ENCODE results near the gene APH1A. TPM values are rescaled to one million over a fixed set of nuclear protein-coding genes. Genes with fewer than 3 reads are reported as not detected.

APH1A gene
- total and polyA plus RNA-seq, 10 of the 15 experiments (the other 5 are each of a cell fraction or from before 2014, with no cell fraction given) = 6.7 to 130 (median 87.7) TPM

DNA sequence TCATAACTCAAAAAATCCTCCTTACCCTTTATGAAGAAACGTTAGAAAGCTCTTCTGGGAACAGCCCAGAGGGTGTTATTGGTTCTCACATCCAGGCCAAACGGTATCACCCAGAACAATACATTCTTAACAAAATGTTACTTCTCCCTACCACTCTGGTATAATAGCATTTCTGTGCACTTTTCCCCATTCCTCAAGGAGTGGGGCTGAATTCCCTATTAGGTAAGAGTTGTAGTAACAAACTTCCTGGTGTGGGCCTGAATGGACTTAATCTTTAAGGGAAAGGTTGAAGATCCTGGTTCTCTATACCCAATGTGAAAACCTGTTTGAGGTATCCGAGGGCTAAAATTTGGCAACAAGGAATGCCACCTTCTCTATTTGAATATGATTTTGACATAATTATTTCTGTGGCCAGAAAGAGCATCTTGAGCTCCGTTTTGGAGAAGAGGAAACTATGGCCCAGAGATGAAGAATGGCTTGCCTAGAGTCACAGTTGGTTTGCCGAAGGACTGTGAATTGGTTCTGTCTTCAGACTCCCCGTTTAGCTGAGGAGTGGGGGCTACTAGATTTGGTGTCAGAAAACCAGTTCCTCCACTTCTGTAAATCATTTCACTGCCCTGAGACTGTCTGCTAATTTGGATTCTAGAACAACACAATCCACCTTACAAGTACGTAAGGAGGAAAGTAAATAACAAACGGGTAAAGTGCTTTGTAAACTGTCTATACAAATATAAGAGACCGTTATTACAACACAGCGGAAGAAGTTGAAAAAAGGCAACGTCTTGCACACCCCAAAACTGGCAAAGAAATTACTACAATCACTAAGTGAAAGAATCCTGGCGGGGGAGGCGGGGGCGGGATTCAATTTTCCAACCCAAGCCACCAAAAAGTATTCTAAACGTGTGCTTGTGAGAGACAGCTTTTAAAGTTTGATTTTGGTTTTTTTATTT lies 35.2 kb downstream of the APH1A start:
- H3K79me2 ChIP-seq (ENCODE audit: control insufficient read depth, insufficient read depth, low read length) = peaks cover 57% of the 10 kb centered on the region
- TF ChIP-seq BHLHE40 (IDR thresholded peaks at IDR 0.05; ENCODE audit: borderline replicate concordance in 1 of 2, low read depth in 2 of 2, low read length in 1 of 2) = 0 out of 4 replicates have a peak, but pooled peaks of 1 of the 2 experiments have one; percentile 14
- TF ChIP-seq, protein P1, sequence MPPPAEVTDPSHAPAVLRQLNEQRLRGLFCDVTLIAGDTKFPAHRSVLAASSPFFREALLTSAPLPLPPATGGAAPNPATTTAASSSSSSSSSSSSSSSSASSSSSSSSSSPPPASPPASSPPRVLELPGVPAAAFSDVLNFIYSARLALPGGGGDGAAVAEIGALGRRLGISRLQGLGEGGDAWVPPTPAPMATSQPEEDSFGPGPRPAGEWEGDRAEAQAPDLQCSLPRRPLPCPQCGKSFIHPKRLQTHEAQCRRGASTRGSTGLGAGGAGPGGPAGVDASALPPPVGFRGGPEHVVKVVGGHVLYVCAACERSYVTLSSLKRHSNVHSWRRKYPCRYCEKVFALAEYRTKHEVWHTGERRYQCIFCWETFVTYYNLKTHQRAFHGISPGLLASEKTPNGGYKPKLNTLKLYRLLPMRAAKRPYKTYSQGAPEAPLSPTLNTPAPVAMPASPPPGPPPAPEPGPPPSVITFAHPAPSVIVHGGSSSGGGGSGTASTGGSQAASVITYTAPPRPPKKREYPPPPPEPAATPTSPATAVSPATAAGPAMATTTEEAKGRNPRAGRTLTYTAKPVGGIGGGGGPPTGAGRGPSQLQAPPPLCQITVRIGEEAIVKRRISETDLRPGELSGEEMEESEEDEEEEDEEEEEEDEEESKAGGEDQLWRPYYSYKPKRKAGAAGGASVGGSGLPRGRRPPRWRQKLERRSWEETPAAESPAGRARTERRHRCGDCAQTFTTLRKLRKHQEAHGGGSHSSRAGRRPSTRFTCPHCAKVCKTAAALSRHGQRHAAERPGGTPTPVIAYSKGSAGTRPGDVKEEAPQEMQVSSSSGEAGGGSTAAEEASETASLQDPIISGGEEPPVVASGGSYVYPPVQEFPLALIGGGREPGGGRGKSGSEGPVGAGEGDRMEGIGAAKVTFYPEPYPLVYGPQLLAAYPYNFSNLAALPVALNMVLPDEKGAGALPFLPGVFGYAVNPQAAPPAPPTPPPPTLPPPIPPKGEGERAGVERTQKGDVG (CRISPR knock-in tag; IDR thresholded peaks at IDR 0.05) = no peak
- TF ChIP-seq FOS (IDR thresholded peaks at IDR 0.05; ENCODE audit: borderline replicate concordance, extremely low read depth, insufficient read length) = no peak
- TF ChIP-seq, protein P2, sequence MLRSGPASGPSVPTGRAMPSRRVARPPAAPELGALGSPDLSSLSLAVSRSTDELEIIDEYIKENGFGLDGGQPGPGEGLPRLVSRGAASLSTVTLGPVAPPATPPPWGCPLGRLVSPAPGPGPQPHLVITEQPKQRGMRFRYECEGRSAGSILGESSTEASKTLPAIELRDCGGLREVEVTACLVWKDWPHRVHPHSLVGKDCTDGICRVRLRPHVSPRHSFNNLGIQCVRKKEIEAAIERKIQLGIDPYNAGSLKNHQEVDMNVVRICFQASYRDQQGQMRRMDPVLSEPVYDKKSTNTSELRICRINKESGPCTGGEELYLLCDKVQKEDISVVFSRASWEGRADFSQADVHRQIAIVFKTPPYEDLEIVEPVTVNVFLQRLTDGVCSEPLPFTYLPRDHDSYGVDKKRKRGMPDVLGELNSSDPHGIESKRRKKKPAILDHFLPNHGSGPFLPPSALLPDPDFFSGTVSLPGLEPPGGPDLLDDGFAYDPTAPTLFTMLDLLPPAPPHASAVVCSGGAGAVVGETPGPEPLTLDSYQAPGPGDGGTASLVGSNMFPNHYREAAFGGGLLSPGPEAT (IDR thresholded peaks at IDR 0.05; ENCODE audit: low read depth) = no peak
- TF ChIP-seq, protein P3, sequence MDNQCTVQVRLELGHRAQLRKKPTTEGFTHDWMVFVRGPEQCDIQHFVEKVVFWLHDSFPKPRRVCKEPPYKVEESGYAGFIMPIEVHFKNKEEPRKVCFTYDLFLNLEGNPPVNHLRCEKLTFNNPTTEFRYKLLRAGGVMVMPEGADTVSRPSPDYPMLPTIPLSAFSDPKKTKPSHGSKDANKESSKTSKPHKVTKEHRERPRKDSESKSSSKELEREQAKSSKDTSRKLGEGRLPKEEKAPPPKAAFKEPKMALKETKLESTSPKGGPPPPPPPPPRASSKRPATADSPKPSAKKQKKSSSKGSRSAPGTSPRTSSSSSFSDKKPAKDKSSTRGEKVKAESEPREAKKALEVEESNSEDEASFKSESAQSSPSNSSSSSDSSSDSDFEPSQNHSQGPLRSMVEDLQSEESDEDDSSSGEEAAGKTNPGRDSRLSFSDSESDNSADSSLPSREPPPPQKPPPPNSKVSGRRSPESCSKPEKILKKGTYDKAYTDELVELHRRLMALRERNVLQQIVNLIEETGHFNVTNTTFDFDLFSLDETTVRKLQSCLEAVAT (IDR thresholded peaks at IDR 0.05) = no peak
- no peak for TF ChIP-seq RELA (IDR thresholded peaks at IDR 0.05; ENCODE audit: borderline replicate concordance, partially characterized antibody)
- TF ChIP-seq, protein P4, sequence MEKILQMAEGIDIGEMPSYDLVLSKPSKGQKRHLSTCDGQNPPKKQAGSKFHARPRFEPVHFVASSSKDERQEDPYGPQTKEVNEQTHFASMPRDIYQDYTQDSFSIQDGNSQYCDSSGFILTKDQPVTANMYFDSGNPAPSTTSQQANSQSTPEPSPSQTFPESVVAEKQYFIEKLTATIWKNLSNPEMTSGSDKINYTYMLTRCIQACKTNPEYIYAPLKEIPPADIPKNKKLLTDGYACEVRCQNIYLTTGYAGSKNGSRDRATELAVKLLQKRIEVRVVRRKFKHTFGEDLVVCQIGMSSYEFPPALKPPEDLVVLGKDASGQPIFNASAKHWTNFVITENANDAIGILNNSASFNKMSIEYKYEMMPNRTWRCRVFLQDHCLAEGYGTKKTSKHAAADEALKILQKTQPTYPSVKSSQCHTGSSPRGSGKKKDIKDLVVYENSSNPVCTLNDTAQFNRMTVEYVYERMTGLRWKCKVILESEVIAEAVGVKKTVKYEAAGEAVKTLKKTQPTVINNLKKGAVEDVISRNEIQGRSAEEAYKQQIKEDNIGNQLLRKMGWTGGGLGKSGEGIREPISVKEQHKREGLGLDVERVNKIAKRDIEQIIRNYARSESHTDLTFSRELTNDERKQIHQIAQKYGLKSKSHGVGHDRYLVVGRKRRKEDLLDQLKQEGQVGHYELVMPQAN (conservative IDR thresholded peaks at IDR 0.05) = 0 out of 2 replicates have a peak, but pooled peaks have one; percentile 19
- no peak for TF ChIP-seq NFYB (IDR thresholded peaks at IDR 0.05; ENCODE audit: insufficient read depth, low read depth, low read length)
- TF ChIP-seq NR2C1 (IDR thresholded peaks at IDR 0.05) = no peak
- no peak for TF ChIP-seq PML (IDR thresholded peaks at IDR 0.05; ENCODE audit: low read length)
- TF ChIP-seq CHD1 (IDR thresholded peaks at IDR 0.05; ENCODE audit: low read depth, low read length) = no peak

More for the DNA sequence above, 35.2 kb downstream of the APH1A start:
- POLR2A ChIA-PET = interaction anchor here (0.5 to 2.4 kb wide), 22 partner anchors 9 to 772 kb away, joined by 3 to 11 read pairs (median 4); partner anchors contain the start of gene VPS45
- CTCF ChIA-PET = interaction anchor here (0.6 to 1.9 kb wide), 10 partner anchors 9 to 1488 kb away, joined by 3 to 7 read pairs (median 4); partner anchors contain the start of genes RIIAD1 and VPS45
- RAD21 ChIA-PET (ENCODE audit: unreplicated experiment) = interaction anchor here (0.7 to 1.6 kb wide), 11 partner anchors 9 to 327 kb away, joined by 3 to 6 read pairs (median 4); partner anchors contain the start of gene VPS45
- Histone ChIP-seq H3K9ac (ENCODE audit: control insufficient read depth, insufficient read depth, low read length) (peak overlapping the region; percentile 100), H3K4me1 (ENCODE audit: control insufficient read depth, insufficient read depth, low read length) (no peaks in the 10 kb centered on the region), H3K27ac (ENCODE audit: control insufficient read depth, insufficient read depth) (peak overlapping the region; percentile 99), H3K4me3 (peak overlapping the region; percentile 87), H4K20me1 (ENCODE audit: control insufficient read depth, insufficient read depth) (no peaks in the 10 kb centered on the region), H3K27me3 (replicated peaks in 1 of 2; ENCODE audit: control insufficient read depth in 2 of 2, insufficient read depth in 2 of 2, low read length in 1 of 2) (no peaks in the 10 kb centered on the region), H3K36me3 (ENCODE audit: control insufficient read depth in 2 of 2, insufficient read depth in 2 of 2, low read length in 1 of 2) (peaks cover 0 to 9% of the 10 kb centered on the region in 2 experiments; a peak in 1 of 4 replicates), H3K9me3 (replicated peaks; ENCODE audit: control insufficient read depth, insufficient read depth, low read length) (no peaks in the 10 kb centered on the region), H3K4me2 (ENCODE audit: control insufficient read depth, insufficient read depth) (peak overlapping the region; percentile 56), H2AFZ (ENCODE audit: control insufficient read depth, low read depth, low read length) (no peak overlapping the region)
- intact Hi-C loops (cut with micrococcal nuclease; ENCODE audit: unreplicated experiment) (loop anchor here (10.0 kb wide), 1 partner anchor 131 kb away; the partner anchor contains the start of gene RPRD2), in situ Hi-C loops (cut with MboI) (no loop called here)
- no TSS peak for BruUV-seq (replicated peaks)
- under 1% methylated on average over 15 of the region's 15 CpGs for WGBS (ENCODE audit: insufficient coverage, insufficient replicate concordance, low lambda C conversion rate, missing lambda C conversion rate)
- no peak for DNase-seq (ENCODE audit: low read depth, low spot score)
- SMC1A ChIA-PET (ENCODE audit: uncharacterized antibody, unreplicated experiment) = interaction anchor here (0.9 to 1.8 kb wide), 9 partner anchors 11 to 167 kb away, joined by 3 to 11 read pairs (median 4); partner anchors contain the start of genes C1orf54 and VPS45
- FAIRE-seq = no peak
- peak; percentile 1 for ATAC-seq
